ENCODE results near the gene FOSL2.
A peak's percentile ranks its signal among the peaks of the same experiment; 100 is the strongest.

The FOSL2 gene

GRCh38 chr2:28457237-28457636 is 64.6 kb downstream of the FOSL2 start:
- no peak for DNase-seq (ENCODE audit: low read depth)
- no peak for TF ChIP-seq CTCF (conservative IDR thresholded peaks at IDR 0.05; ENCODE audit: low read depth, low read length)
- H3K4me3 ChIP-seq (ENCODE audit: low read depth, low read length) = no peak overlapping the region

- no peak overlapping the region for H3K4me3 ChIP-seq (ENCODE audit: low read depth, low read length)
- no peak for DNase-seq (ENCODE audit: low read depth)
- no peak for TF ChIP-seq CTCF (conservative IDR thresholded peaks at IDR 0.05; ENCODE audit: low read depth, low read length)
Observed at GRCh38 chr2:28461056-28461455, 68.4 kb downstream of the FOSL2 start.

GRCh38 chr2:28462122-28462521 is 69.5 kb downstream of the FOSL2 start:
- no peak overlapping the region for H3K4me3 ChIP-seq (ENCODE audit: low read depth, low read length)
- no peak for DNase-seq (ENCODE audit: low read depth)
- TF ChIP-seq CTCF (conservative IDR thresholded peaks at IDR 0.05; ENCODE audit: low read depth, low read length) = no peak

- no peak for TF ChIP-seq CTCF (conservative IDR thresholded peaks at IDR 0.05; ENCODE audit: low read depth, low read length)
- no peak overlapping the region for H3K4me3 ChIP-seq (ENCODE audit: low read depth, low read length)
- DNase-seq (ENCODE audit: low read depth) = no peak
Observed at GRCh38 chr2:28463211-28463816, 70.7 kb downstream of the FOSL2 start.

- H3K4me3 ChIP-seq (ENCODE audit: low read depth, low read length) = no peak overlapping the region
- DNase-seq (ENCODE audit: low read depth) = peak; percentile 84
- no peak for TF ChIP-seq CTCF (conservative IDR thresholded peaks at IDR 0.05; ENCODE audit: low read depth, low read length)
Observed at GRCh38 chr2:28463893-28464292, 71.2 kb downstream of the FOSL2 start.

- DNase-seq (ENCODE audit: low read depth) = peak; percentile 82
- no peak overlapping the region for H3K4me3 ChIP-seq (ENCODE audit: low read depth, low read length)
- TF ChIP-seq CTCF (conservative IDR thresholded peaks at IDR 0.05; ENCODE audit: low read depth, low read length) = no peak
Observed at GRCh38 chr2:28465148-28465885, 72.7 kb downstream of the FOSL2 start.

All from choroid plexus epithelial cell (primary cell).